OCI-LY1 (cell line): ENCODE data around the gene TMPRSS3.

Experiments
- H2AFZ ChIP-seq: fragments of 200-600 bp; sonication (generic), shearing (Covaris generic); 2 replicates; pipeline ENCODE4 v1.6.0; 2014; ENCODE audit warnings: antibody characterized with exemption, mild to moderate bottlenecking, low read length
- H3F3A ChIP-seq: fragments of 200-600 bp; sonication (generic), shearing (Covaris generic); 2 replicates; pipeline ENCODE4 v1.6.0; 2014; ENCODE audit warnings: mild to moderate bottlenecking, antibody characterized with exemption, low read length, moderate library complexity; ENCODE audit not compliant: insufficient read depth
- H3K27ac ChIP-seq: fragments of 200-600 bp; sonication (generic); 2 replicates; pipeline ENCODE4 v1.5.1; 2014; ENCODE audit warnings: low read length, mixed run types, mild to moderate bottlenecking, low read depth; ENCODE audit not compliant: poor library complexity, severe bottlenecking
- H3K27me3 ChIP-seq: fragments of 200-600 bp; sonication (generic); 2 replicates; pipeline ENCODE4 v1.6.0; 2014; ENCODE audit warnings: antibody characterized with exemption, mild to moderate bottlenecking, low read length, moderate library complexity; ENCODE audit not compliant: insufficient read depth
- H3K36me3 ChIP-seq: fragments of 200-600 bp; sonication (generic); 2 replicates; pipeline ENCODE4 v1.6.1; 2014; ENCODE audit warnings: mild to moderate bottlenecking, antibody characterized with exemption, low read length, moderate library complexity, mixed read lengths; ENCODE audit not compliant: insufficient read depth
- H3K4me1 ChIP-seq: fragments of 200-600 bp; sonication (generic); 2 replicates; pipeline ENCODE4 v1.5.1; 2014; ENCODE audit warnings: mild to moderate bottlenecking, low read length, moderate library complexity; ENCODE audit not compliant: insufficient read depth, severe bottlenecking
- H3K4me2 ChIP-seq: fragments of 200-600 bp; sonication (generic), shearing (Covaris generic); 2 replicates; pipeline ENCODE4 v1.6.1; 2014; ENCODE audit warnings: low read length
- H3K4me3 ChIP-seq: fragments of 200-600 bp; sonication (generic); 2 replicates; pipeline ENCODE4 v1.5.1; 2014; ENCODE audit warnings: low read length, low read depth, mild to moderate bottlenecking, mixed read lengths; ENCODE audit not compliant: poor library complexity, severe bottlenecking
- H3K79me2 ChIP-seq: fragments of 200-600 bp; shearing (Covaris generic); 2 replicates; pipeline ENCODE4 v1.6.1; 2016; ENCODE audit warnings: mixed run types, low read length, mixed read lengths; ENCODE audit not compliant: insufficient read depth
- H3K9ac ChIP-seq: fragments of 200-600 bp; sonication (generic), shearing (Covaris generic); 2 replicates; pipeline ENCODE4 v1.6.1; 2014; ENCODE audit warnings: mild to moderate bottlenecking, low read length, mixed read lengths
- H3K9me2 ChIP-seq: fragments of 200-600 bp; sonication (generic), shearing (Covaris generic); 2 replicates; pipeline ENCODE4 v1.6.1; 2014; ENCODE audit warnings: low read depth, mild to moderate bottlenecking, low read length, mixed read lengths
- H3K9me3 ChIP-seq: fragments of 200-600 bp; shearing (Covaris generic); 2 replicates; pipeline ENCODE4 v1.6.1; 2014; ENCODE audit warnings: low read length, mixed read lengths
- H4K20me1 ChIP-seq: fragments of 200-600 bp; sonication (generic), shearing (Covaris generic); 2 replicates; pipeline ENCODE4 v1.6.0; 2016; ENCODE audit warnings: mild to moderate bottlenecking, low read length; ENCODE audit not compliant: insufficient read depth
- CTCF ChIP-seq: fragments of 200-600 bp; sonication (generic), shearing (Covaris generic); IDR thresholded peaks from 2 replicates; pipeline ENCODE4 v1.5.1; 2017; ENCODE audit warnings: mild to moderate bottlenecking, antibody characterized with exemption, low read length, moderate library complexity, mixed read lengths
- EZH2 ChIP-seq: fragments of 200-600 bp; sonication (generic), shearing (Covaris generic); IDR thresholded peaks from 2 replicates; pipeline ENCODE4 v1.8.0; 2017; ENCODE audit warnings: borderline replicate concordance, mixed run types, mild to moderate bottlenecking, antibody characterized with exemption, low read length, moderate library complexity, mixed read lengths

TMPRSS3 gene

GRCh38 chr21:42417533-42417932 lies 21.7 kb upstream of the TMPRSS3 start:
- no peak overlapping the region for H3K4me2 ChIP-seq
- H3K9me2 ChIP-seq = no peaks in the 10 kb centered on the region
- H3K36me3 ChIP-seq = no peaks in the 10 kb centered on the region
- TF ChIP-seq CTCF (no peak), EZH2 (no peak)
- no peaks in the 10 kb centered on the region for H3K79me2 ChIP-seq
- H3K4me1 ChIP-seq = peaks cover 3% of the 10 kb centered on the region
- no peaks in the 10 kb centered on the region for H4K20me1 ChIP-seq
- H2AFZ ChIP-seq = no peak overlapping the region
- no peaks in the 10 kb centered on the region for H3F3A ChIP-seq
- no peak overlapping the region for H3K4me3 ChIP-seq
- no peak overlapping the region for H3K27ac ChIP-seq
- H3K9me3 ChIP-seq = peaks cover 5% of the 10 kb centered on the region; the same call in 1 of the 2 replicates
- no peak overlapping the region for H3K9ac ChIP-seq
- H3K27me3 ChIP-seq = peaks cover 5% of the 10 kb centered on the region

- Histone ChIP-seq H3K36me3 (no peaks in the 10 kb centered on the region), H3K4me2 (no peak overlapping the region), H2AFZ (no peak overlapping the region), H3F3A (no peaks in the 10 kb centered on the region), H3K9me3 (peaks cover 5% of the 10 kb centered on the region; the same call in 1 of the 2 replicates), H3K27me3 (peaks cover 9% of the 10 kb centered on the region), H3K9ac (no peak overlapping the region), H4K20me1 (no peaks in the 10 kb centered on the region), H3K4me1 (peaks cover 3% of the 10 kb centered on the region), H3K9me2 (no peaks in the 10 kb centered on the region), H3K27ac (no peak overlapping the region), H3K4me3 (no peak overlapping the region), H3K79me2 (no peaks in the 10 kb centered on the region)
- TF ChIP-seq CTCF (no peak), EZH2 (no peak)
Observed at GRCh38 chr21:42414928-42415769, 19.3 kb upstream of the TMPRSS3 start.

GRCh38 chr21:42414553-42414927 lies 18.7 kb upstream of the TMPRSS3 start:
- H3K4me2 ChIP-seq = no peak overlapping the region
- H3K9me3 ChIP-seq = peaks cover under 1% of the 10 kb centered on the region; the same call in 1 of the 2 replicates
- TF ChIP-seq EZH2 = no peak
- no peak for TF ChIP-seq CTCF

More at GRCh38 chr21:42414553-42414927, 18.7 kb upstream of the TMPRSS3 start:
- Histone ChIP-seq H3K27me3 (peaks cover 9% of the 10 kb centered on the region), H3K27ac (no peak overlapping the region), H4K20me1 (no peaks in the 10 kb centered on the region), H3K79me2 (no peaks in the 10 kb centered on the region), H2AFZ (no peak overlapping the region), H3K36me3 (no peaks in the 10 kb centered on the region), H3K9me2 (no peaks in the 10 kb centered on the region), H3K9ac (no peak overlapping the region), H3K4me1 (peaks cover 3% of the 10 kb centered on the region), H3F3A (no peaks in the 10 kb centered on the region), H3K4me3 (no peak overlapping the region)
